Spleen (tissue), 11 donors: ENCODE measurements around the gene CETP. TPM values are rescaled to one million over a fixed set of nuclear protein-coding genes. Genes with fewer than 3 reads are reported as not detected.
A peak's percentile ranks its signal among the peaks of the same experiment; 100 is the strongest.

Source experiments
- DNase-seq: peaks from one replicate; pipeline ENCODE4 v3.0.0-alpha.2; 2020
- H3K27ac ChIP-seq, 8 donors: fragments of 200-600 bp; sonication (generic) in 7 of 8; 1 replicate in 4 of 8; 2 replicates in 4 of 8; pipeline versions ENCODE4 v1.5.0 to v1.8.0; 2016 to 2021; ENCODE audit warnings: inconsistent platforms in 4 of 8, mild to moderate bottlenecking in 4 of 8, moderate library complexity in 1 of 8
- H3K27me3 ChIP-seq, 7 donors: fragments of 200-600 bp; sonication (generic) in 6 of 7; replicated peaks in 1 of 7; 1 replicate in 4 of 7; 2 replicates in 3 of 7; pipeline versions ENCODE4 v1.5.0 to v1.8.0; 2016 to 2021; ENCODE audit warnings: inconsistent platforms in 3 of 7, mild to moderate bottlenecking in 1 of 7
- H3K36me3 ChIP-seq, 6 donors: fragments of 200-600 bp; sonication (generic) in 5 of 6; 1 replicate in 4 of 6; 2 replicates in 2 of 6; pipeline versions ENCODE4 v1.5.0 to v1.8.0; 2016 to 2021; ENCODE audit warnings: inconsistent platforms in 2 of 6
- H3K4me1 ChIP-seq, 6 donors: fragments of 200-600 bp; sonication (generic) in 5 of 6; 1 replicate in 3 of 6; 2 replicates in 3 of 6; pipeline versions ENCODE4 v1.5.0 to v1.8.0; 2016 to 2021; ENCODE audit warnings: inconsistent platforms in 3 of 6
- H3K4me3 ChIP-seq, 8 donors: fragments of 200-600 bp; sonication (generic) in 7 of 8; 1 replicate in 4 of 8; 2 replicates in 4 of 8; pipeline versions ENCODE4 v1.5.0 to v1.8.0; 2016 to 2021; ENCODE audit warnings: inconsistent platforms in 4 of 8, mild to moderate bottlenecking in 4 of 8, moderate library complexity in 2 of 8
- H3K9me3 ChIP-seq, 8 donors: fragments of 200-600 bp; sonication (generic) in 7 of 8; 1 replicate in 4 of 8; 2 replicates in 4 of 8; pipeline versions ENCODE4 v1.5.0 to v1.8.0; 2016 to 2021; ENCODE audit warnings: inconsistent platforms in 4 of 8
- CTCF ChIP-seq, 11 experiments: fragments of 200-600 bp in 7 of 11; fragments of 450-650 bp in 4 of 11; sonication (generic) in 4 of 11; IDR thresholded peaks in 8 of 11; conservative IDR thresholded peaks in 3 of 11; 1 replicate in 7 of 11; 2 replicates in 4 of 11; pipeline versions ENCODE4 v1.4.0 to v1.8.0; 2016 to 2021; ENCODE audit warnings: antibody characterized with exemption in 11 of 11, inconsistent platforms in 4 of 11, mild to moderate bottlenecking in 1 of 11
- POLR2A ChIP-seq, 3 donors: fragments of 450-650 bp; IDR thresholded peaks; one replicate each; pipeline ENCODE4 v1.5.1; 2017; ENCODE audit warnings: antibody characterized with exemption in 3 of 3, mild to moderate bottlenecking in 1 of 3
- POLR2AphosphoS5 ChIP-seq, 3 donors: sonication (generic); formaldehyde crosslinking; IDR thresholded peaks; one replicate each; pipeline ENCODE4 v1.5.1; 2017; ENCODE audit warnings: antibody characterized with exemption in 3 of 3
- WGBS, 5 donors: extraction: QIAGEN DNeasy Blood & Tissue Kit in 3 of 5; methylation state at CpG; one replicate each; pipeline versions ENCODE4 v1.1.5 to v1.1.7; 2013 to 2018; 5-methylcytosine and 5-hydroxymethylcytosine counted together
- intact Hi-C: fragments of 100-400 bp; cut with DNase I; formaldehyde crosslinking; loops from one replicate; pipeline ENCODE4 v1.15.0; 2023; ENCODE audit warnings: low total_unique reads
- polyA plus RNA-seq, 3 donors: library from polyadenylated mRNA; stranded (reverse); fragments of 200-250 nt; gene quantifications; one replicate each; pipeline ENCODE4 v1.2.1, GENCODE V29; 2013
- total RNA-seq, 7 donors: library from RNA; depleted of rRNA in 3 of 7; stranded (reverse); fragments of >200 nt in 3 of 7; fragmentation: NEBNext Ultra II Directional in 4 of 7; extraction: Animal tissue kit (Norgen Biotek cat#: 25700) in 4 of 7; gene quantifications; one replicate each; pipeline versions ENCODE4 v1.1.0 to v1.2.1, GENCODE V29; 2016 to 2021
- donor health status: healthy with polysubstance abuse.
- donor health status: DM: no; HTN: no; CAD: no; lungs with moderate emphysema.
- donor health status: DM: no; HTN: no; CAD: no.
- donor health status: Bipolar disorder and iron deficiency.
- donor health status: healthy.
- donor health status: DM: no; HTN: no; CAD: no.
- donor health status: DM: yes; HTN: yes; CAD: no.

CETP gene
- total and polyA plus RNA-seq, 10 donors: 7.6 to 73.8 (median 32.0) TPM

GRCh38 chr16:57013229-57013628, 51.5 kb downstream of the CETP start:
- no peak for DNase-seq
- Histone ChIP-seq H3K36me3 (peaks cover 0 to 57% (median 15%) of the 10 kb centered on the region in 6 donors), H3K9me3 (no peaks in the 10 kb centered on the region), H3K4me3 (no peak overlapping the region), H3K4me1 (peaks cover 32 to 99% (median 67%) of the 10 kb centered on the region in 6 donors), H3K27me3 (no peaks in the 10 kb centered on the region), H3K27ac (peak overlapping the region in 7 of 8 donors; percentile 55 to 84 (median 80))
- intact Hi-C loops: no loop called here
- whole genome bisulfite sequencing, 5 donors: 60 to 78% (median 71%) methylated on average over 2 of the region's 2 CpGs
- no peak for TF ChIP-seq POLR2A (IDR thresholded peaks at IDR 0.05)
- TF ChIP-seq POLR2AphosphoS5 (IDR thresholded peaks at IDR 0.05): no peak
- TF ChIP-seq CTCF (IDR thresholded peaks at IDR 0.05 in 8 of 11, conservative IDR thresholded peaks at IDR 0.05 in 3 of 11): no peak

DNA sequence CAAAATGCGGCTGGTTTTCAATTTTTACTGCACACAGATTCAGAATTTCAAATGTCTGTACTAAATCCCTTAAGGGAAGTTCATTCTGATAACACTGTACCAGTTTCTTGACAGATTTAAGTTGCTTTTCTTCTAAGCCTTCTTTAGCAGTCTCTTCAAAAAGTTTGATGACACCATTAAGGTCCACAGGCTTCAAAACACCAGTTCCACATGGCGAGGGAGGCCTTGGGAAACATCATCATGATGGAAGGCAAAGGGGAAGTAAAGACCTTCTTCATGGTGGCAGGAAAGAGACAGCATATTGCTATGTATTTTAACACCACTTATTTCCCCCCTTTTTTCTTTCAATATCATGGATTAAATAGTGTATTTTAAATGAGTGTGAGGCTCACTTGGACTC, 52.2 kb downstream of the CETP start:
- H3K27ac ChIP-seq: peak overlapping the region; percentile 49 to 84 (median 78)
- peak overlapping the region in 1 of 8 donors; percentile 26 for H3K4me3 ChIP-seq
- peaks cover 0 to 63% (median 21%) of the 10 kb centered on the region in 6 donors for H3K36me3 ChIP-seq
- no peak for DNase-seq
- H3K27me3 ChIP-seq: no peaks in the 10 kb centered on the region
- no peak for TF ChIP-seq POLR2A (IDR thresholded peaks at IDR 0.05)
- TF ChIP-seq CTCF (IDR thresholded peaks at IDR 0.05 in 8 of 11, conservative IDR thresholded peaks at IDR 0.05 in 3 of 11): no peak
- no peak for TF ChIP-seq POLR2AphosphoS5 (IDR thresholded peaks at IDR 0.05)
- intact Hi-C loops: no loop called here
- H3K9me3 ChIP-seq: no peaks in the 10 kb centered on the region
- 60 to 68% (median 64%) methylated on average over 2 of the region's 2 CpGs for WGBS, 5 donors
- peaks cover 32 to 92% (median 64%) of the 10 kb centered on the region in 6 donors for H3K4me1 ChIP-seq

GRCh38 chr16:57016301-57016700, 54.6 kb downstream of the CETP start:
- Histone ChIP-seq H3K36me3 (peaks cover 0 to 67% (median 41%) of the 10 kb centered on the region in 6 donors), H3K9me3 (no peaks in the 10 kb centered on the region), H3K4me3 (no peak overlapping the region), H3K27ac (peak overlapping the region in 3 of 8 donors; percentile 77 to 84 (median 80)), H3K4me1 (peaks cover 26 to 71% (median 46%) of the 10 kb centered on the region in 6 donors), H3K27me3 (no peaks in the 10 kb centered on the region)
- intact Hi-C loops: no loop called here
- WGBS, 5 donors: 87 to 91% (median 91%) methylated on average over 6 of the region's 6 CpGs
- TF ChIP-seq POLR2AphosphoS5 (IDR thresholded peaks at IDR 0.05): no peak
- no peak for TF ChIP-seq CTCF (IDR thresholded peaks at IDR 0.05 in 8 of 11, conservative IDR thresholded peaks at IDR 0.05 in 3 of 11)
- TF ChIP-seq POLR2A (IDR thresholded peaks at IDR 0.05): no peak
- DNase-seq: no peak

GRCh38 chr16:57016831-57017230, 55.1 kb downstream of the CETP start:
- Histone ChIP-seq H3K36me3 (peaks cover 0 to 69% (median 46%) of the 10 kb centered on the region in 6 donors), H3K4me3 (no peak overlapping the region), H3K27me3 (no peaks in the 10 kb centered on the region), H3K4me1 (peaks cover 24 to 71% (median 41%) of the 10 kb centered on the region in 6 donors), H3K27ac (peak overlapping the region in 3 of 8 donors; percentile 77 to 84 (median 80)), H3K9me3 (no peaks in the 10 kb centered on the region)
- no peak for DNase-seq
- 87 to 98% (median 90%) methylated on average over 6 of the region's 6 CpGs for WGBS, 5 donors
- intact Hi-C loops: no loop called here
- no peak for TF ChIP-seq CTCF (IDR thresholded peaks at IDR 0.05 in 8 of 11, conservative IDR thresholded peaks at IDR 0.05 in 3 of 11)
- TF ChIP-seq POLR2A (IDR thresholded peaks at IDR 0.05): no peak
- TF ChIP-seq POLR2AphosphoS5 (IDR thresholded peaks at IDR 0.05): no peak
